ENCODE measurements around the gene C19orf67. TPM values are rescaled to one million over a fixed set of nuclear protein-coding genes. Genes with fewer than 3 reads are reported as not detected.

C19orf67 gene
- total RNA-seq, 1 experiment from 2014 or later, result not detected

Other genes starting within 250 kb of the C19orf67 start
- gene NANOS3, start 208.6 kb downstream of the C19orf67 start, total RNA-seq (2014; rRNA removed), result not detected in 2 replicates
- gene BRME1, start 179.7 kb downstream of the C19orf67 start, total RNA-seq (2014; rRNA removed), result 1.1 and 1.7 TPM in 2 replicates
- 19.2 and 21.0 TPM in 2 replicates for gene CC2D1A, start 179.6 kb downstream of the C19orf67 start, total RNA-seq (2014; rRNA removed)
- gene PODNL1, start 147.4 kb downstream of the C19orf67 start, total RNA-seq (2014; rRNA removed), result 2.1 and 5.2 TPM in 2 replicates
- gene DCAF15, start 133.3 kb downstream of the C19orf67 start, total RNA-seq (2014; rRNA removed), result 28.8 and 30.2 TPM in 2 replicates
- 2.2 and 2.5 TPM in 2 replicates for gene RFX1, start 79.5 kb downstream of the C19orf67 start, total RNA-seq (2014; rRNA removed)
- not detected in 2 replicates for gene RLN3, start 57.6 kb downstream of the C19orf67 start, total RNA-seq (2014; rRNA removed)
- 0.29 and 0.32 TPM in 2 replicates for gene IL27RA, start 54.0 kb downstream of the C19orf67 start, total RNA-seq (2014; rRNA removed)
- gene PALM3, start 23.7 kb downstream of the C19orf67 start, total RNA-seq (2014; rRNA removed), result 0.11 and 0.38 TPM in 2 replicates
- gene MISP3, start 13.0 kb downstream of the C19orf67 start, total RNA-seq (2014; rRNA removed), result 0.19 and 0.34 TPM in 2 replicates
- 59.3 and 64.5 TPM in 2 replicates for gene SAMD1, start 5.0 kb upstream of the C19orf67 start, total RNA-seq (2014; rRNA removed)
- 64.7 and 76.2 TPM in 2 replicates for gene PRKACA, start 32.0 kb upstream of the C19orf67 start, total RNA-seq (2014; rRNA removed)
- 107 and 111 TPM in 2 replicates for gene ASF1B, start 50.8 kb upstream of the C19orf67 start, total RNA-seq (2014; rRNA removed)
- gene ADGRL1, start 120.4 kb upstream of the C19orf67 start, total RNA-seq (2014; rRNA removed), result 0.45 and 1.6 TPM in 2 replicates

Measured in LHCN-M2 (cell line).